ENCODE measurements around the gene CLIP2. TPM values are rescaled to one million over a fixed set of nuclear protein-coding genes. Genes with fewer than 3 reads are reported as not detected.

CLIP2 gene
- total RNA-seq, 1 donor from 2014 or later = 110 TPM

GRCh38 chr7:74404388-74404700, 115.1 kb downstream of the CLIP2 start:
- TF ChIP-seq, protein P1, sequence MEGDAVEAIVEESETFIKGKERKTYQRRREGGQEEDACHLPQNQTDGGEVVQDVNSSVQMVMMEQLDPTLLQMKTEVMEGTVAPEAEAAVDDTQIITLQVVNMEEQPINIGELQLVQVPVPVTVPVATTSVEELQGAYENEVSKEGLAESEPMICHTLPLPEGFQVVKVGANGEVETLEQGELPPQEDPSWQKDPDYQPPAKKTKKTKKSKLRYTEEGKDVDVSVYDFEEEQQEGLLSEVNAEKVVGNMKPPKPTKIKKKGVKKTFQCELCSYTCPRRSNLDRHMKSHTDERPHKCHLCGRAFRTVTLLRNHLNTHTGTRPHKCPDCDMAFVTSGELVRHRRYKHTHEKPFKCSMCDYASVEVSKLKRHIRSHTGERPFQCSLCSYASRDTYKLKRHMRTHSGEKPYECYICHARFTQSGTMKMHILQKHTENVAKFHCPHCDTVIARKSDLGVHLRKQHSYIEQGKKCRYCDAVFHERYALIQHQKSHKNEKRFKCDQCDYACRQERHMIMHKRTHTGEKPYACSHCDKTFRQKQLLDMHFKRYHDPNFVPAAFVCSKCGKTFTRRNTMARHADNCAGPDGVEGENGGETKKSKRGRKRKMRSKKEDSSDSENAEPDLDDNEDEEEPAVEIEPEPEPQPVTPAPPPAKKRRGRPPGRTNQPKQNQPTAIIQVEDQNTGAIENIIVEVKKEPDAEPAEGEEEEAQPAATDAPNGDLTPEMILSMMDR (IDR thresholded peaks at IDR 0.05; ENCODE audit: unreplicated experiment) = no peak
- no peaks in the 10 kb centered on the region for H3K9me3 Mint-ChIP-seq (ENCODE audit: unreplicated experiment)
- DNase-seq (ENCODE audit: low spot score) = no peak
- no peak overlapping the region for H3K27ac Mint-ChIP-seq (ENCODE audit: unreplicated experiment)
- H3K4me3 Mint-ChIP-seq (ENCODE audit: unreplicated experiment) = no peak overlapping the region
- peaks cover 11% of the 10 kb centered on the region for H3K36me3 Mint-ChIP-seq (ENCODE audit: low read depth, unreplicated experiment)
- peaks cover 6% of the 10 kb centered on the region for H3K27me3 Mint-ChIP-seq (ENCODE audit: unreplicated experiment)
- H3K4me1 Mint-ChIP-seq (ENCODE audit: unreplicated experiment) = peaks cover 1% of the 10 kb centered on the region

- Mint-ChIP-seq H3K4me1 (ENCODE audit: unreplicated experiment) (peaks cover 4% of the 10 kb centered on the region), H3K9me3 (ENCODE audit: unreplicated experiment) (no peaks in the 10 kb centered on the region), H3K27me3 (ENCODE audit: unreplicated experiment) (peaks cover 6% of the 10 kb centered on the region), H3K4me3 (ENCODE audit: unreplicated experiment) (no peak overlapping the region), H3K27ac (ENCODE audit: unreplicated experiment) (no peak overlapping the region), H3K36me3 (ENCODE audit: low read depth, unreplicated experiment) (peaks cover 11% of the 10 kb centered on the region)
- no peak for DNase-seq (ENCODE audit: low spot score)
- TF ChIP-seq, protein P1 (IDR thresholded peaks at IDR 0.05; ENCODE audit: unreplicated experiment) = no peak
Measured at GRCh38 chr7:74404741-74405140, 115.5 kb downstream of the CLIP2 start.

- Mint-ChIP-seq H3K27ac (ENCODE audit: unreplicated experiment) (no peak overlapping the region), H3K9me3 (ENCODE audit: unreplicated experiment) (no peaks in the 10 kb centered on the region), H3K36me3 (ENCODE audit: low read depth, unreplicated experiment) (peaks cover 11% of the 10 kb centered on the region), H3K4me3 (ENCODE audit: unreplicated experiment) (no peak overlapping the region), H3K4me1 (ENCODE audit: unreplicated experiment) (peaks cover 4% of the 10 kb centered on the region), H3K27me3 (ENCODE audit: unreplicated experiment) (peaks cover 6% of the 10 kb centered on the region)
- peak; percentile 43 for DNase-seq (ENCODE audit: low spot score)
- TF ChIP-seq, protein P1 (IDR thresholded peaks at IDR 0.05; ENCODE audit: unreplicated experiment) = peak; percentile 57
Measured at GRCh38 chr7:74405191-74405898, 116.1 kb downstream of the CLIP2 start.

DNA sequence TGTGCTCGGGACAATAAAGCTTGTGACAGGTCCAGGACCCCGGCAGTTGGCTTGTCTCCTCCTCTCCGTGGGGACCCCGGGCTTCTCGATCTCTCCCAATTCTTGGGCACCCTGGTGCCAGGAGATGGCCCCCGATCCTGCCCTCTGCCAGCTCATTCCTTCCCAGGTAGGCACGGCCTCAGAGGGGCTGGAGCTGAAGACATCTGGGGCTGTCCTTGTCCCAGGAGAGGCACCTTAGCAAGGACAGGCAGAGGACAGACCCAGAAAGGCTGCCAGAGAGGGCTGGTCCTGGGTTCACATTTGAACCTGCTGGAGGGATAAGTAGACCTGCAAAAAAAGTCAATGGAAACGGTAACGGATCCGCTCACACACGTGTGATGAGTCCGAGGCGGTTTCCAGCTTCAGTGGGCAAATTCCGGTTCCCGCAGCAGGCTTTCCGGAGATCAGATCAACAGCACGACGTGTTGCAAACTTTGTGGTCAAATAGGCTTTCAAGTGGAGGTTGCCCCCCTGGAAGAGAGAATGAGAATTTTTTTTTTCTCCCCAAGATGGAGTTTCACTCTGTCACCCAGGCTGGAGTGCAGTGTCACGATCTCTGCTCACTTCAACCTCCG, 116.8 kb downstream of the CLIP2 start:
- H3K27me3 Mint-ChIP-seq (ENCODE audit: unreplicated experiment) = peaks cover 6% of the 10 kb centered on the region
- no peaks in the 10 kb centered on the region for H3K9me3 Mint-ChIP-seq (ENCODE audit: unreplicated experiment)
- TF ChIP-seq, protein P1 (IDR thresholded peaks at IDR 0.05; ENCODE audit: unreplicated experiment) = no peak
- H3K27ac Mint-ChIP-seq (ENCODE audit: unreplicated experiment) = no peak overlapping the region
- peaks cover 4% of the 10 kb centered on the region for H3K4me1 Mint-ChIP-seq (ENCODE audit: unreplicated experiment)
- no peak overlapping the region for H3K4me3 Mint-ChIP-seq (ENCODE audit: unreplicated experiment)
- H3K36me3 Mint-ChIP-seq (ENCODE audit: low read depth, unreplicated experiment) = peaks cover 11% of the 10 kb centered on the region
- no peak for DNase-seq (ENCODE audit: low spot score)

DNA sequence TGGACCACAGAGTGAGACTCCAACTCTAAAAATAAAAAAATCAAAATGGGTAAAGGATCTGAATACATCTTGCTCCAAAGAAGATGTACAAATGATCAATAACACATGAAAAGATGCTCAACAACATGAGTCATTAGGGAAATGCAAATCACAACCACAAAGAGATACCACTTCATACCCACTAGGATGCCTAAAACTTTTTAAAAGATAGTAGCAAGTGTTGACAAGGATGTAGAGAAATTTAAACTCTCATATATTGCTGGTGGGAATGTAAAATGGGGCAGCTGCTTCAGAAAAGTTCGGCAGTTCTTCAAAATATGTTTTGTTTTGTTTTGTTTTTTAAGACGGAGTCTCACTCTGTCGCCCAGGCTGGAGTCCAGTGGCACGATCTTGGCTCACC, 118.8 kb downstream of the CLIP2 start:
- Mint-ChIP-seq H3K36me3 (ENCODE audit: low read depth, unreplicated experiment) (peaks cover 5% of the 10 kb centered on the region), H3K4me1 (ENCODE audit: unreplicated experiment) (peaks cover 4% of the 10 kb centered on the region), H3K4me3 (ENCODE audit: unreplicated experiment) (no peak overlapping the region), H3K27ac (ENCODE audit: unreplicated experiment) (no peak overlapping the region), H3K27me3 (ENCODE audit: unreplicated experiment) (peaks cover 4% of the 10 kb centered on the region), H3K9me3 (ENCODE audit: unreplicated experiment) (no peaks in the 10 kb centered on the region)
- TF ChIP-seq, protein P1 (IDR thresholded peaks at IDR 0.05; ENCODE audit: unreplicated experiment) = no peak
- DNase-seq (ENCODE audit: low spot score) = no peak

Data from endothelial cell (in vitro differentiated cells).